IMR-90 (cell line): ENCODE measurements around the gene COL4A2. TPM values are rescaled to one million over a fixed set of nuclear protein-coding genes. Genes with fewer than 3 reads are reported as not detected.
A peak's percentile ranks its signal among the peaks of the same experiment; 100 is the strongest.

ENCODE experiments used
- ATAC-seq: fragments of 200-7000 bp; cut with Tn5 transposase; 2 replicates; pipeline ENCODE4 v1.9.1; 2020; ENCODE audit warnings: low read depth, mild to moderate bottlenecking, moderate library complexity
- BruUV-seq: library from RNA; stranded (reverse); fragments of 400-500 nt; replicated peaks from 2 replicates; lab custom pipeline; 2021; lab: Mats Ljungman, UMichigan
- CTCF ChIA-PET: fragments of 300-600 bp; formaldehyde crosslinking; extraction: SDS; loops from one replicate; lab custom pipeline; 2021; ENCODE audit warnings: antibody characterized with exemption; lab: Yijun Ruan, JAX
- POLR2A ChIA-PET: fragments of 300-600 bp; sonication (Branson Sonifier 250); formaldehyde crosslinking; loops from one replicate; lab custom pipeline; 2022; ENCODE audit warnings: antibody characterized with exemption; ENCODE audit not compliant: unreplicated experiment; lab: Charles Lee
- DNase-seq: peaks from one replicate; pipeline ENCODE4 v3.0.0; 2013
- H2AFZ ChIP-seq: replicated peaks from 2 replicates; pipeline ENCODE3; 2013; ENCODE audit warnings: low read length, mild to moderate bottlenecking; ENCODE audit not compliant: poor library complexity
- H2AK5ac ChIP-seq: 2 replicates; pipeline ENCODE4 v1.6.1; 2013; ENCODE audit warnings: low read depth, low read length, inconsistent platforms
- H2AK9ac ChIP-seq: replicated peaks from 2 replicates; pipeline ENCODE3; 2013; ENCODE audit warnings: mild to moderate bottlenecking, low read depth, low read length, moderate library complexity; ENCODE audit not compliant: poor library complexity
- H2BK120ac ChIP-seq: 2 replicates; pipeline ENCODE4 v1.6.1; 2013; ENCODE audit warnings: low read depth, low read length, inconsistent platforms
- H2BK15ac ChIP-seq: 3 replicates; pipeline ENCODE4 v1.6.1; 2013; ENCODE audit warnings: low read depth, low read length, inconsistent platforms
- H2BK20ac ChIP-seq: 2 replicates; pipeline ENCODE4 v1.6.1; 2013; ENCODE audit warnings: low read depth, mild to moderate bottlenecking, inconsistent platforms, low read length, moderate library complexity
- H2BK5ac ChIP-seq: 2 replicates; pipeline ENCODE4 v1.6.1; 2013; ENCODE audit warnings: mild to moderate bottlenecking, low read depth, low read length, inconsistent platforms; ENCODE audit not compliant: poor library complexity, severe bottlenecking
- H3K14ac ChIP-seq: replicated peaks from 2 replicates; pipeline ENCODE4 v1.6.1; 2013; ENCODE audit warnings: low read depth, low read length, inconsistent platforms
- H3K18ac ChIP-seq: 2 replicates; pipeline ENCODE4 v1.6.1; 2013; ENCODE audit warnings: low read depth, low read length, control low read depth
- H3K23ac ChIP-seq: 2 replicates; pipeline ENCODE4 v1.6.1; 2013; ENCODE audit warnings: low read depth, low read length, inconsistent platforms
- H3K27ac ChIP-seq: 2 replicates; pipeline ENCODE4 v1.5.1; 2013; ENCODE audit warnings: mild to moderate bottlenecking, control low read depth, low read length; ENCODE audit not compliant: insufficient read depth
- H3K27me3 ChIP-seq: 2 replicates; pipeline ENCODE4 v1.6.1; 2013; ENCODE audit warnings: low read length; ENCODE audit not compliant: control insufficient read depth, insufficient read depth
- H3K36me3 ChIP-seq: 2 replicates; pipeline ENCODE4 v1.6.1; 2013; ENCODE audit warnings: low read length, mixed read lengths; ENCODE audit not compliant: control insufficient read depth, insufficient read depth
- H3K4ac ChIP-seq: 2 replicates; pipeline ENCODE4 v1.6.1; 2013; ENCODE audit warnings: low read depth, low read length, inconsistent platforms
- H3K4me1 ChIP-seq: 2 replicates; pipeline ENCODE4 v1.6.1; 2013; ENCODE audit warnings: low read length, mixed read lengths; ENCODE audit not compliant: control insufficient read depth, insufficient read depth
- H3K4me2 ChIP-seq: 2 replicates; pipeline ENCODE4 v1.6.1; 2013; ENCODE audit warnings: low read depth, mild to moderate bottlenecking, control low read depth, low read length, moderate library complexity
- H3K4me3 ChIP-seq: 2 replicates; pipeline ENCODE4 v1.5.1; 2013; ENCODE audit warnings: low read depth, mild to moderate bottlenecking, control low read depth, low read length, moderate library complexity; ENCODE audit not compliant: insufficient read depth
- H3K56ac ChIP-seq: 2 replicates; pipeline ENCODE4 v1.6.1; 2013; ENCODE audit warnings: low read length, inconsistent platforms; ENCODE audit not compliant: insufficient read depth; ENCODE audit errors: extremely low read depth
- H3K79me1 ChIP-seq, 2 experiments: 2 replicates each; pipeline ENCODE4 v1.6.1; 2013; ENCODE audit warnings: low read length in 2 of 2, inconsistent platforms in 1 of 2, low read depth in 1 of 2
- H3K9ac ChIP-seq: 2 replicates; pipeline ENCODE4 v1.6.1; 2013; ENCODE audit warnings: low read depth, low read length, control low read depth
- H3K9me1 ChIP-seq: 2 replicates; pipeline ENCODE4 v1.6.1; 2013; ENCODE audit warnings: low read length, inconsistent platforms; ENCODE audit not compliant: insufficient read depth
- H3K9me3 ChIP-seq: 2 replicates; pipeline ENCODE4 v1.6.1; 2013; ENCODE audit warnings: low read length; ENCODE audit not compliant: control insufficient read depth, insufficient read depth
- H4K20me1 ChIP-seq: 2 replicates; pipeline ENCODE4 v1.6.1; 2013; ENCODE audit warnings: low read length, inconsistent platforms; ENCODE audit not compliant: insufficient read depth
- H4K5ac ChIP-seq: 2 replicates; pipeline ENCODE4 v1.6.1; 2013; ENCODE audit warnings: mild to moderate bottlenecking, low read depth, low read length, control low read depth
- H4K8ac ChIP-seq, 2 experiments: 2 replicates each; pipeline ENCODE4 v1.6.1; 2013; ENCODE audit warnings: low read depth in 2 of 2, low read length in 2 of 2, control low read depth in 1 of 2, inconsistent platforms in 1 of 2
- H4K91ac ChIP-seq: 2 replicates; pipeline ENCODE4 v1.6.1; 2013; ENCODE audit warnings: low read depth, low read length, inconsistent platforms; ENCODE audit not compliant: insufficient read depth
- BHLHE40 ChIP-seq: fragments of 150-350 bp; IDR thresholded peaks from 2 replicates; pipeline ENCODE4 v1.6.1; 2016; ENCODE audit warnings: mild to moderate bottlenecking, low read depth, low read length
- CEBPB ChIP-seq: IDR thresholded peaks from 2 replicates; pipeline ENCODE4 v1.6.1; 2012; ENCODE audit warnings: low read depth, low read length, improper control_type of control experiment
- CHD1 ChIP-seq: IDR thresholded peaks from 2 replicates; pipeline ENCODE4 v1.6.1; 2012; ENCODE audit warnings: low read depth, low read length, improper control_type of control experiment
- ELK1 ChIP-seq: fragments of 150-350 bp; IDR thresholded peaks from 2 replicates; pipeline ENCODE4 v1.6.1; 2016; ENCODE audit warnings: low read depth, mild to moderate bottlenecking, low read length, moderate library complexity, borderline replicate concordance
- FOS ChIP-seq: fragments of 150-350 bp; IDR thresholded peaks from 2 replicates; pipeline ENCODE4 v1.6.1; 2016; ENCODE audit warnings: low read depth, low read length
- MAFK ChIP-seq: IDR thresholded peaks from 2 replicates; pipeline ENCODE4 v1.6.1; 2012; ENCODE audit warnings: low read depth, low read length, improper control_type of control experiment
- MAZ ChIP-seq: IDR thresholded peaks from 2 replicates; pipeline ENCODE4 v1.6.1; 2012; ENCODE audit warnings: low read depth, mild to moderate bottlenecking, low read length, improper control_type of control experiment, moderate library complexity, borderline replicate concordance
- MXI1 ChIP-seq: IDR thresholded peaks from 2 replicates; pipeline ENCODE4 v1.6.1; 2012; ENCODE audit warnings: low read depth, mild to moderate bottlenecking, low read length, moderate library complexity, borderline replicate concordance
- NFE2L2 ChIP-seq: fragments of 150-350 bp; IDR thresholded peaks from 2 replicates; pipeline ENCODE4 v1.6.1; 2016; ENCODE audit warnings: low read depth, mild to moderate bottlenecking, low read length
- POLR2A ChIP-seq: IDR thresholded peaks from 2 replicates; pipeline ENCODE4 v1.6.1; 2012; ENCODE audit warnings: mild to moderate bottlenecking, low read depth, low read length
- RAD21 ChIP-seq: IDR thresholded peaks from 2 replicates; pipeline ENCODE4 v1.6.1; 2012; ENCODE audit warnings: low read length, improper control_type of control experiment
- RCOR1 ChIP-seq: IDR thresholded peaks from 2 replicates; pipeline ENCODE4 v1.6.1; 2012; ENCODE audit warnings: mild to moderate bottlenecking, low read length, improper control_type of control experiment; ENCODE audit not compliant: insufficient replicate concordance
- RFX5 ChIP-seq: IDR thresholded peaks from 2 replicates; pipeline ENCODE4 v1.8.0; 2012; ENCODE audit warnings: low read depth, mild to moderate bottlenecking, low read length, moderate library complexity
- SMC3 ChIP-seq: fragments of 150-350 bp; IDR thresholded peaks from 2 replicates; pipeline ENCODE4 v1.6.1; 2016; ENCODE audit warnings: low read depth, mild to moderate bottlenecking, antibody characterized with exemption, low read length, moderate library complexity
- USF2 ChIP-seq: fragments of 150-350 bp; IDR thresholded peaks from 2 replicates; pipeline ENCODE4 v1.6.1; 2017; ENCODE audit warnings: mild to moderate bottlenecking, antibody characterized with exemption, low read length, low read depth
- WGBS, 2 experiments: methylation state at CpG; one replicate each; pipeline versions ENCODE4 v1.1.5 to v1.1.7; 2013; ENCODE audit warnings: missing lambda C conversion rate in 2 of 2; ENCODE audit not compliant: insufficient read length in 1 of 2; ENCODE audit errors: extremely low coverage in 2 of 2; 5-methylcytosine and 5-hydroxymethylcytosine counted together
- dilution Hi-C: fragments of 300-500 bp; cut with HindIII; formaldehyde crosslinking; loops from one replicate; pipeline ENCODE4 v1.14.3; 2018; ENCODE audit warnings: low sequenced_read_pairs; ENCODE audit not compliant: unreplicated experiment
- in situ Hi-C: fragments of 300-500 bp; cut with MboI; formaldehyde crosslinking; loops from 3 replicates; pipeline ENCODE4 v1.14.3; 2019; ENCODE audit warnings: low sequenced_read_pairs, inconsistent platforms, mixed read lengths
- intact Hi-C: fragments of 100-400 bp; cut with micrococcal nuclease; formaldehyde crosslinking; loops from 2 replicates; pipeline ENCODE4 v1.10.0; 2022
- polyA plus RNA-seq, 3 experiments: library from polyadenylated mRNA; depleted of rRNA; stranded (reverse); fragments of >200 nt; gene quantifications; 2 replicates each; pipeline ENCODE4 v1.2.3, GENCODE V29; 2012; ENCODE audit warnings: low replicate concordance in 1 of 3
- total RNA-seq: library from RNA; depleted of rRNA; stranded (reverse); fragments of >200 nt; gene quantifications from 2 replicates; pipeline ENCODE4 v1.2.3, GENCODE V29; 2012
- TF ChIP-seq, protein P1 (sequence below): conservative IDR thresholded peaks from 2 replicates; pipeline ENCODE4 v1.5.1; 2012; ENCODE audit warnings: mild to moderate bottlenecking, low read depth, low read length, improper control_type of control experiment

Gene COL4A2
- total and polyA plus RNA-seq, 2 of the 4 experiments (the other 2 are of a cell fraction), result 90.7 to 457 TPM

GRCh38 chr13:110410000-110410399 is 102.9 kb downstream of the COL4A2 start:
- BruUV-seq, result no TSS peak
- H2BK120ac ChIP-seq, result peak overlapping the region; percentile 93
- no peaks in the 10 kb centered on the region for H3K27me3 ChIP-seq
- H3K14ac ChIP-seq, result peak overlapping the region; percentile 96
- H2AK5ac ChIP-seq, result peak overlapping the region; percentile 100
- no peak overlapping the region for H3K4me3 ChIP-seq
- peak overlapping the region; percentile 95 for H3K23ac ChIP-seq
- H4K5ac ChIP-seq, result peak overlapping the region; percentile 78
- in situ Hi-C loops, result no loop called here
- no CpG with 5 or more reads among the region's 10 CpGs for WGBS, 2 experiments
- TF ChIP-seq ELK1 (no peak), MXI1 (no peak), RFX5 (no peak), BHLHE40 (no peak), MAFK (no peak), CHD1 (no peak), CEBPB (no peak), NFE2L2 (no peak), USF2 (no peak), MAZ (no peak), RAD21 (no peak), POLR2A (no peak), SMC3 (no peak), FOS (no peak), RCOR1 (no peak)
- TF ChIP-seq, protein P1, sequence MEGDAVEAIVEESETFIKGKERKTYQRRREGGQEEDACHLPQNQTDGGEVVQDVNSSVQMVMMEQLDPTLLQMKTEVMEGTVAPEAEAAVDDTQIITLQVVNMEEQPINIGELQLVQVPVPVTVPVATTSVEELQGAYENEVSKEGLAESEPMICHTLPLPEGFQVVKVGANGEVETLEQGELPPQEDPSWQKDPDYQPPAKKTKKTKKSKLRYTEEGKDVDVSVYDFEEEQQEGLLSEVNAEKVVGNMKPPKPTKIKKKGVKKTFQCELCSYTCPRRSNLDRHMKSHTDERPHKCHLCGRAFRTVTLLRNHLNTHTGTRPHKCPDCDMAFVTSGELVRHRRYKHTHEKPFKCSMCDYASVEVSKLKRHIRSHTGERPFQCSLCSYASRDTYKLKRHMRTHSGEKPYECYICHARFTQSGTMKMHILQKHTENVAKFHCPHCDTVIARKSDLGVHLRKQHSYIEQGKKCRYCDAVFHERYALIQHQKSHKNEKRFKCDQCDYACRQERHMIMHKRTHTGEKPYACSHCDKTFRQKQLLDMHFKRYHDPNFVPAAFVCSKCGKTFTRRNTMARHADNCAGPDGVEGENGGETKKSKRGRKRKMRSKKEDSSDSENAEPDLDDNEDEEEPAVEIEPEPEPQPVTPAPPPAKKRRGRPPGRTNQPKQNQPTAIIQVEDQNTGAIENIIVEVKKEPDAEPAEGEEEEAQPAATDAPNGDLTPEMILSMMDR, result no peak
- peaks cover 57 to 94% of the 10 kb centered on the region in 2 experiments for H3K79me1 ChIP-seq
- peaks cover 24% of the 10 kb centered on the region for H3K36me3 ChIP-seq
- POLR2A ChIA-PET, result interaction anchor here (1.3 kb wide), 1 partner anchor 103 kb away, joined by 4 read pairs; the partner anchor contains the start of genes COL4A1 and COL4A2
- no peak overlapping the region for H2AFZ ChIP-seq
- H3K4me2 ChIP-seq, result no peak overlapping the region
- H4K20me1 ChIP-seq, result peaks cover 6% of the 10 kb centered on the region; the same call in 1 of the 2 replicates
- peaks cover 44% of the 10 kb centered on the region for H3K9me1 ChIP-seq
- H3K9ac ChIP-seq, result peak overlapping the region; percentile 15; the same call in 1 of the 2 replicates
- H3K4me1 ChIP-seq, result peaks cover 51% of the 10 kb centered on the region
- peak overlapping the region; percentile 82 for H3K18ac ChIP-seq
- peak overlapping the region; percentile 81 for H3K27ac ChIP-seq
- H3K56ac ChIP-seq, result peak overlapping the region; percentile 32; the same call in 1 of the 2 replicates
- H2BK20ac ChIP-seq, result peak overlapping the region; percentile 98
- no peak for ATAC-seq
- CTCF ChIA-PET, result interaction anchor here (0.6 to 1.3 kb wide), 3 partner anchors 14 to 186 kb away, joined by 3 read pairs; no protein-coding TSS in a partner anchor
- no peak for DNase-seq
- peak overlapping the region; percentile 76 to 84 for H4K8ac ChIP-seq
- H3K9me3 ChIP-seq, result no peaks in the 10 kb centered on the region
- peak overlapping the region; percentile 96 for H4K91ac ChIP-seq
- dilution Hi-C loops, result no loop called here
- H2AK9ac ChIP-seq, result peak overlapping the region; percentile 33
- peak overlapping the region; percentile 93 for H3K4ac ChIP-seq
- intact Hi-C loops, result loop anchor here (5.0 kb wide), 1 partner anchor 68 kb away; no protein-coding TSS in a partner anchor
- H2BK5ac ChIP-seq, result peak overlapping the region; percentile 99
- H2BK15ac ChIP-seq, result peak overlapping the region; percentile 61
